Measurements from ENCODE around the gene TRIM36.

GRCh38 chr5:115098041-115098702 is 71.5 kb downstream of the TRIM36 start:
- TF ChIP-seq CTCF (conservative IDR thresholded peaks at IDR 0.05; ENCODE audit: low read depth, low read length): peak; percentile 91
- no peak for TF ChIP-seq EZH2 (IDR thresholded peaks at IDR 0.05; ENCODE audit: low read length, unreplicated experiment)
- TF ChIP-seq EZH2phosphoT487 (IDR thresholded peaks at IDR 0.05; ENCODE audit: borderline replicate concordance, low read length): no peak

Measured in PC-3 (cell line).